Nucleus accumbens (tissue), 56 donors: ENCODE results near the gene OGFOD2.

ENCODE experiments used
- DNase-seq, 56 donors: peaks; one replicate each; lab custom pipeline; 2025; lab: John Stamatoyannopoulos, UW

The OGFOD2 gene

DNA sequence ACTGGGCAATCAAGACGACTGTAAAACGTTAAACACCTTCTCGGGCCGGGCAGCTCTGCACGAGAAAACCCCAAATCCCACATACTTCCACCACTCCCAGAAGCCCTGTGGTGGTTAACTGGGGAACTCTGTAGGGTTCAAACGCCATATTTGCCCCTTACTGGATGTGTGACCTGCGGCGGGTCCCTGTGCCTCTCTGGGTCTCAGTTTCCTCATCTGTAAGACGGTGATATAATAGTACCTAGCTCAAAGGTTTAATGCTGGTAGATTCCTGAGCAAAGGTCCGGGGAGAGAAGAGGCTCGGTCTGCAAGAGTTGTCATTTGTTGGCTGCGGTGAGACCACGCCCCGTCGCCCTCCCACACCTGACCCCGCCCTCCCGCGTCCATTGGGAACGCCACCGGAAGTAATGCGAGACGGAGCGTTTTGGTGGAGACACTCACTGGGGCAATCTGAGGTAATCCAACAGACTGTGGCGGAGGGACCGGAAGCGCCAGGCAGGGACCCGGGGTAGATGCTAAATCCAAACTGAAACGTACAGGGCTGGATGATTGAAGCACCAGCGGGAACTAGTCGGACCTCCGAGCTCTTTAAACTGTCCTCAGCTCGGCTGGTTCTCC, 661 bp upstream of the OGFOD2 start:
- peak; percentile 89 to 99 (median 97) for DNase-seq

DNA sequence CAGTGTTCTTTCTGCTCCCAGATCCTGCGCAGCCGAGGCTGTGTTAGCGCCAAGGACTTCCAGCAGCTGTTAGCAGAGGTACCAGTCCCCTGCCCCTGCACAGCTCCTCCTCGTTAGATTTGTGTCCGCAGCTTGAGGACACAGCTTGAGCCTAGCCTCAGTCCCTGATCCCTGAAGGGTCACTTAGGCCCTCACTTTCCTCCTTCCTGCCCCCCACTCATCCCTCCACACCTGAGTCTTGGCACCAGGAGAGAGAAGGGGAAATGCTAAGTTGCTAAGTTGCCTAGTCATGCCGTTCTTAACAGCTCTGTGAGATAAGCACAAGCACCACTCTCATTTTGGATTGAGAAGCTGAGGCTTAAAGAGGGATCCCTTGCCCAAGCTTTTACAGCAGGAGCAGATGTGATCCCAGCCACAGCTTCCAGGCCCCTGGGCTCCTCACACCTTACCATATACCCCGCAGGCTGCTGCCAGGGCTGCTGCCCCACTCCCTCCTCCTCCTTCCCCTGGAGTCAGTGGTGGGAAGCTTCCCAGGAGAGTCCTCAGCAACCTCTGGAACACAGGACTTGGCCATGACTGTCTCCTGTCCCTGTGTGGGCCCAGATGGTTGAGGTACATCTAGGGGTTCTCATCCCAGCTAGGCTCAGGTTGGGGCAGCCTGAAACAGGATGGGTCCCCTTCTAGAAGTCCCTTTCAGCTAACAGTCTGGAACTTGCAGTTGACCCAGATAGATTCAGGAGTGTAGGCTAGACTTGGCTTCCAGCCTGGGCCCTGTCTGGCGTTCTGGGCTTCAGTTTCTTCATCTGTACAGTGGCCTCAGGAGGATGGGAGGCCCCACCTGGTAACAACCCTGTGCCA, 975 bp downstream of the OGFOD2 start:
- no peak for DNase-seq

DNA sequence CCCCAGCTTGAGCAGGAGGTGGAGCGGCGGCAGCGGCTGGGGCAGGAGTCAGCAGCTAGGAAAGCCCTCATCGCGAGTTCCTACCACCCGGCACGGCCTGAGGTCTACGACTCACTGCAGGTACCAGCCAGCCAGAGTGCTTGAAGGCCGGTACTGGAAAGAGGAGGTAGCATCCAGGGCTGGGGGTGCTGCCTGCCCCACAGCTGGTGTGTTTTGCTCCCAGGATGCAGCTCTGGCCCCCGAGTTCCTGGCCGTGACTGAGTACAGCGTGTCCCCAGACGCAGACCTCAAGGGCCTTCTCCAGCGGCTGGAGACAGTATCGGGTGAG, 1.6 kb downstream of the OGFOD2 start:
- DNase-seq: no peak

DNA sequence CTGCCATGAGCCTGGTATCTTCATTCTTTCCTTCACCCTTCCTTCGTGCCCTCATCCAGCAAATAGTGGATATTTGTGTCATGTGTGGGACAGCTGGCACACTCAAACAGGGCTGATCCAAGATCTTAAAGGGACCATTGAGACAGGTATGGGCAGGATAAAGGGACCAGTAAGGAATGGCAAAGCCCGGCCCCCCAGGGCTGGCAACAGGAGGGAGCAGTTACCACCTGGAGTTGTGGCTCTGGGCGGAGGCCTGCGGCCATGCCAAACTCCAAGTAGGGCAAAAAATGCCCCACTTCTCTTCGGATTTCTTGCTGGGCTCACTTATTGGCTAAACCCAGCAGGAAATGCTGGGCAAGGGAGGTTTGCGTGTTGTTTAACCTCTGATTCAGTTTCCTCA, 2.1 kb downstream of the OGFOD2 start:
- DNase-seq: no peak

DNA sequence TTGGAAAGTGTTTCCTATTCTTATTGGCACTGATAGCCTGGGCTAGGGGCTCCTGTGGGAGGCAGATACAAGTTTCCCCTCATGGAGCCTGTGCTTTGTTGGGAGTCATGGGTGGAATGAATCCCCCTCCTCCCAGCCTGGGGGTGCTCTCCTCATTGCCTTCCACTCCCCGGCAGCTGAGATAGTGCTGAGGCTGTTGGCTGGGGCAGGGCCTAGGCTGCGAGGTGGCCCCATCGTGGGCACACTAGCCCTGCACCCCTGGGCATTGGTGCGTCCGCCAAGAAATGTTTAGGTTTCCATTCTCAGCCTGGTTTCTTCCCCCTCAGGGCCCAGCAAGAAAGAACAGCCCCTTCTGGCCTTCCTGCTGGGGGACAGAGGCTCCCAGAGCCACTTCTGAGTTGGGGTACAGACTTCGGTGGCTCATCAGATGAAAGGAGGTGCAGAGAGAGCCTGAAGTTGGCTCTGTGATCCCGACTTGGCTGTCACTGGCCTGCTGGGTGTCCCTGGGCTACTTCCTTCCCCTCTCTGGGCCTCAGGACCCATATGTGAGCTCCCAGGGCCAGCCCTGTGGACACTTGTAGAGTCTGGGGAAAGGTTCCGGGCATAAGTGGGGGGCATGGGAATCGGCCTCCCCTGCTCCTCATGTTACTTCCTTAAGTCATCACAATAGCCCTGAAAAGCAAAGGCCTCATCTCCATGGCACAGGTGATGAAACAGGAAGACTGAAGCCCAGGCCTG, 2.8 kb downstream of the OGFOD2 start:
- no peak for DNase-seq

DNA sequence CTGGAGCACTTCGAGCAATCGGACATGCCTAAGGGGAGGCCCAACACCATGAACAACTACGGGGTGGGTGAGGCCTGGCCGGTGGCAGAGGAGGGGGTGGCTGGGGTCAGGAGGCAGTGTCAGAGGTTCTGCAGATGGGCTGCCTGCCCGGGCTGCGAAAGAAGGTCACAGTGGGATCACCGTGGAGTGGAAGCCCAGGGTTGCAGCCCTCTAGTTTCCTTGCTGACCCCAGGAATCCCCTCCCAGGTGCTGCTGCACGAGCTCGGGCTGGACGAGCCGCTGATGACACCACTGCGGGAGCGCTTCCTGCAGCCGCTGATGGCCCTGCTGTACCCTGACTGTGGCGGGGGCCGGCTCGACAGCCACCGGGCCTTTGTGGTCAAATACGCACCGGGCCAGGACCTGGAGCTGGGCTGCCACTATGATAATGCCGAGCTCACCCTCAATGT, 3.5 kb downstream of the OGFOD2 start:
- no peak for DNase-seq

DNA sequence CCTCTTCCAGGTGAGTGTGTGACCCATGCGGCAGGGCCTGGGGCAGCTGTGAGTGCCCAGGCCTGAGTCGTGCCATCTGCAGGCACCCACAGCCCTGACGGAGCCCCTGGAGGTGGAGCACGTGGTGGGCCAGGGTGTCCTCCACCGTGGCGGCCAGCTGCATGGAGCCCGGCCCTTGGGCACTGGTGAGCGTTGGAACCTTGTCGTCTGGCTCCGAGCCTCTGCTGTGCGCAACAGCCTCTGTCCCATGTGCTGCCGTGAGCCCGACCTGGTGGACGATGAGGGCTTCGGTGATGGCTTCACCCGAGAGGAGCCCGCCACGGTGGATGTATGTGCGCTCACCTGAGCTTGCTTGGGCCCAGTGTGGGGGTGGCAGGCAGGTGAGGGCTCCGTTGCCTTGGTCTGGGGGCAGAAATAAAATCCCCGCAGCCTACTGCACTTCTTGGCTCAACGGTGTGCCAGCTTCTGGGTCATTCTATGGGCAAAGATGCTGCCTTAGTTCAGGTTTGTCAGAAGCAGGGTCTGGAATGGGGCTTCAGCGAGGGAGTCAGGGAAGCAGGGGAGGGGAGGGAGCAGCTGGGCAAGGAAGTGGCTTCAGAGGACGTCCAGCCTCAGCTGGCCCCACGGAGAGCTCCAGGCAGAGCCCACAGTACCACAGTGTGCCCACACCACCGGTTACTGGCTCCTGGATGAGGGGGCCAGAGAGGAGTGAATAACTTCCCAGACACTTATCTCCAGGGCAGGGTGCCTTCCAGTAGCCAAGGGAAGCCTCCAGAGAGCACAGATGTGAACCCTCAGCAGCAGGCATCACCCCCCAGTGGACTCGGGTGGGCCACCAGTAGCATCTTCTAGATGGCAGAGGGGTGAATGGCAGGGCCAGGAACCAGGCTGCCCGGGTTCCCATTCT, 4.2 kb downstream of the OGFOD2 start:
- no peak for DNase-seq

DNA sequence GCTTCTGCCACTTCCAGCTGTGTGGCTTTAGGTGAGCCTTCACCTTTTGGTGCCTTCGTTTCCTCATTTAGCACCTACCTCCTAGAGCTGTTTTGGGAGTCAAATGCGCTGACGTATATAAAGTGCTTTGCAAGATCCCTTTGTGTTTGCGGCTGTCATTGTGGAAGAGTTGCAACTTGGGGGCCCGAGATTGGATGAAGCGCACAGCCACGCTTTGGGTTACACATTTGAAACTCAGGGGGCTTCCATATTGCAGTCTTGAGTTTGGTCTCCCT, 4.8 kb downstream of the OGFOD2 start:
- no peak for DNase-seq

DNA sequence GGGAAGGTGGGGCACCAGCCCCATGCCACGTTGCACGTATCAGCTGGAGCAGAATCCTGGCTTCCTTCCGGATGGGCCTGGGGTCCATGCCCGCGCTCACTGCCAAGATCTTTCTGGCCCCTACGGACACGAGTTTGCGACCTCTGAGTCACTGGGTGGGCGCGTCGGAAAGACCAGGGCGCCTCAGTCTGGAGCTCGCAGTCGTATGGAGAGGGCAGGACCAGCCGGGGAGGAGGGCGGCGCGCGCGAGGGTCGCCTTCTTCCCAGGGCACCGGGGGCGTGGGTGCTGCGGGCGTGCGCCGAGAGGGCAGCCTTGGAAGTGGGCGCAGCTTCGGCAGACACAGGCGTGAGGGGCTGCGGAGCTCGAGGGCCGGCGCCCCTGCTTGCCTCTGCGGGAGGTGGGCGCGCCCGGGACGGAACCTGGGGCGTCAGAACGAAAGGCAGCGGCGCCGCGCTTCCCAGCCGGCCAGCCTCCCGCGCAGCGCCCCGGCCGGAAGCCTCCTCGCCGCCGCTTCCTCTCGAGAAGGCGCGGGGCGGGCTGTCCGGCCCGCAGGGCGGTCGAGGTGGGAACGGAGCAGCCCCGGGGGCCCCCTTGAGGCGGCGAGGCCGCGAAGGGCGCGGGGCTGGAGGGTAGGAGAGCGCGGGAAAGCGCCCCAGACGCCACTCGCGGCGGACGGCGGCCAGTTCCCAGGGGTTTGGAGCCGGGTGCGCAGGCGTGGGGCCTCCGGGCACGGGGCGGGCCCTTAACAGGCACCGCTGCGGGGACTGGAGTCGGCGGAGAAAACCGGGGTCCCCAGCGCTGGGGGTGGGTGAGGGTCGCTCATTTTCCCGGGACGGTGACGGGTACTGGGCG, 5.4 kb downstream of the OGFOD2 start, which contains the start of gene ARL6IP4:
ARL6IP4 (plus strand) TSS at position 499 of the 853 bp plus-strand sequence. CDS start 459 bp downstream, outside the sequence.
- DNase-seq: peak in 43 of 56 donors; percentile 27 to 77 (median 54)

DNA sequence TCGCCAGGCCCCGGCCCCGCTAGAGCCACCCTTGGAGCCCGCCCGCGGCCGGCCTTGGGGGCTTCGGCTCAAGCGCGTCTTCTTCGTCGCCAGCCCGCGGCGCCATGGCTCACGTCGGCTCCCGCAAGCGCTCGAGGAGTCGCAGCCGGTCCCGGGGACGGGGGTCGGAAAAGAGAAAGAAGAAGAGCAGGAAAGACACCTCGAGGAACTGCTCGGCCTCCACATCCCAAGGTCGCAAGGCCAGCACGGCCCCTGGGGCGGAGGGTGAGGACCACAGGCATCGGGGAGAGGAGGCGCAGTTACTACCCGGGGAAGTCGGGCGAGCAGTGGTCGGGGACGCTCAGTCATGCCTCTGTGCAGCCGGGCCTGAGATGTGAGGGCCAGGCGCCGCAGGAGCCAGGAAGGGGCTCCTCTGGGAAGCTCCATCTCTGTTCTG, 6.0 kb downstream of the OGFOD2 start:
- DNase-seq: peak in 9 of 56 donors; percentile 26 to 54 (median 48)

DNA sequence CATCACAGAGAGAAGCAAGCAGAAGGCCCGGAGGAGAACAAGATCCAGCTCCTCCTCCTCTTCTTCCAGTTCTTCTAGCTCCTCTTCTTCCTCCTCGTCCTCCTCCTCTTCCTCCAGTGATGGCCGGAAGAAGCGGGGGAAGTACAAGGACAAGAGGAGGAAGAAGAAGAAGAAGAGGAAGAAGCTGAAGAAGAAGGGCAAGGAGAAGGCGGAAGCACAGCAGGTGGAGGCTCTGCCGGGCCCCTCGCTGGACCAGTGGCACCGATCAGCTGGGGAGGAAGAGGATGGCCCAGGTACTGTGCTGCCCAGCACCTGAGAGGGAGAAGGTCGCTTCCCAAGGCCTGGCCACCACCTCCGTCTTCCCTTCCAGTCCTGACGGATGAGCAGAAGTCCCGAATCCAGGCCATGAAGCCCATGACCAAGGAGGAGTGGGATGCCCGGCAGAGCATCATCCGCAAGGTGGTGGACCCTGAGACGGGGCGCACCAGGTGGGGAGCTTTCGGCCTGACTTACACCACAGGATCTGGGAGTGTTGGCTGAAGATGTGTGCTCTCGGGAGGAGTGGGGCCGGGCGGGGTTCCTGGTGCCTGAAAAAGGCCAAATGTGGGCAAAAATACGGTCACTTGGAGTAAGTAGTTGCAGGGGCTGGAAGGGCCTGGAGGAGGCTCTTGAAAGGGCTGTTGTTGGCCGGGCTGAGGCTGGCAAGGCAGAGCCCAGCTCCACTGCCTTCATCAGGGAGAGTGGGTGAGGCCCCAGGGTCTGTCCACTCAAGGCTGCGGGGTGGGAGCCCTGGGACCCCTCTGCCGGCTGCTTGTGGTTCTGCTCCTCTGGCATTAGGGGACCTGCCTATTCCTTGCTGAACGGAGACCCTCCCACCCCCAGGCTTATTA, 6.8 kb downstream of the OGFOD2 start:
- DNase-seq: no peak

DNA sequence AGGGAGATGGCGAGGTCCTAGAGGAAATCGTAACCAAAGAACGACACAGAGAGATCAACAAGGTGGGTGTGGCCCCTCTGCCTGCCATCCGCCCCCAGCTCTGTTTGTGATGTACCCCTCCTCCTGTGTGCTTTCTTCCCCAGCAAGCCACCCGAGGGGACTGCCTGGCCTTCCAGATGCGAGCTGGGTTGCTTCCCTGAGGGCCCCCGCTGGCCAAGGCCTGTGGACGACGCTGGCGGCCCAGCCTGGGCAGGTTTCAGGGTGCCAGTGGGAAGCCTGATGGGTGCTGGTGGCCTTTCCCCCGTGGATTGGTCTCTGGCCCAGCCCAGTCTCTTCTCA, 7.4 kb downstream of the OGFOD2 start:
- DNase-seq: no peak

DNA sequence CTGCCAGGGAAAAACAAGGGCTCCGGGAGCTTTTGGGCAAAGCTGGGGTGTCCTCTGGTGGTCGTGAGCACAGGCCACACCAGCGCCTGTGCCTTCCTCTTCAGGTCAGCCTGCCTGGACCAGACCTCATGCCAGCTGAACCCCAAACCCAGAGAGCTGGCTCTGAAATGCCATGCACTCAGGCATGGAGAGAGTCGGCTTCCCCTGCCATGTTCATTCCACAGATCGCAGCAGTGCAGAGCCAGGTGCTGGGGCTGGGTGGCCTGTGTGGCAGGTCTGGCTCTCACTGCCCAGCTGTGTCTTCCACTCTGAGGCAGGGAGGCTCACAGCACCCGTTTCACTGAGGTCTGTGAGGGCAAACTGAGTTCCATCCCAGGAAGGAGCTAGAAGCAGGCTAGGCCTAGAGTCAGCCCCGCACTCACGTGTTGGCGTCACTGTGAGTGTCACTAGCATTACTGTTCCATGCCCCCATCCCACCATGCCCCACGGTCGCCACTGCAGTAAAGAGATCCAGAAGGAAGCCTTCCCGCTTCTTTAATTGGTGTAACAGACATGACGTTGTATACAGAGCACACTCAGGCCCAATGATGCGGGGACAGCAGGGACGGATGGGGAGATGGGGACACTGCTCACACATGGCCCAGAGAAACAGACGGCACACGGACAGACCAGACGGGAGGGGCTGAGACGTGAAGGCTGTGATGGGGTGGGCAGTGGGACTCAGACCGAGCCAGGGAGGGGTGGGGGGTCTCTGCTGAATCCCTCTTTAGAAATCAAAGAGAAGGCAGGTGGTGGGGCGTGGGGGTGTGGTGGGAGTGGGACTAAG, 8.1 kb downstream of the OGFOD2 start:
- no peak for DNase-seq

DNA sequence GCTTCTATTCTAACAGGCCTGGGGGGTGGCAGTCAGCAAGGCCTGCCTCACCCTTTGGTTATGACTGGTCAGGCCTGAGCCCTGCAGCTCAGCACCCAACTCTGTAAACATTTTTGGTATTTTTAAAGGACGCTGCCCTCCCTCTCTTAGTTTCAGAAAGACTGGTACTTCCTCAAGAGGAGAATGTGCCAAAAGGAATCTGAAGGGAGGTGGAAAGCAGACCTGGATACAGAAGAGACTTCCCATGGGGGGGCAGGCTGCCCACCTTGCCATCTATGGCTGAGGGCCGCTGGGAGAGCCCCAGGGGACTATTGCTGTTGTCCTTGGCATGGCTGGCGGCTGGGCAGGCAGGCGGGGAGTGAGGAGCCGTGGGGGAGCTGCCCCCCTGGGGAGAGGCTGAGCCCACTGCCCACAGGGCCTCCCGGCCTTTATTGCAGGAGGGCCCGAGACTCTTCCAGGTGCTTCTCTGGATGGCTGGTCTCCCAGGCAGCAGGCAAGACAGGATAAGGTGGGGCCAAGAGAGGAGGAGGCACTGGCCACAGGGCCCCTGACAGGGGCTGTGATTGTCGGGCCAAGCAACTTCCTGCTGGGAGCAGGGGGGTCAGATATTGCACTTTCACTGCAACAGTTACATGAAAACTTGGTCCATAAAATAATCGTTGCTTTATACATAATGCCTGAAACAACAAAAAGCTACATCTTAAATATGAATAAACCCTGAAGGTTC, 8.9 kb downstream of the OGFOD2 start:
- DNase-seq: peak in 3 of 56 donors; percentile 5 to 25 (median 23)

DNA sequence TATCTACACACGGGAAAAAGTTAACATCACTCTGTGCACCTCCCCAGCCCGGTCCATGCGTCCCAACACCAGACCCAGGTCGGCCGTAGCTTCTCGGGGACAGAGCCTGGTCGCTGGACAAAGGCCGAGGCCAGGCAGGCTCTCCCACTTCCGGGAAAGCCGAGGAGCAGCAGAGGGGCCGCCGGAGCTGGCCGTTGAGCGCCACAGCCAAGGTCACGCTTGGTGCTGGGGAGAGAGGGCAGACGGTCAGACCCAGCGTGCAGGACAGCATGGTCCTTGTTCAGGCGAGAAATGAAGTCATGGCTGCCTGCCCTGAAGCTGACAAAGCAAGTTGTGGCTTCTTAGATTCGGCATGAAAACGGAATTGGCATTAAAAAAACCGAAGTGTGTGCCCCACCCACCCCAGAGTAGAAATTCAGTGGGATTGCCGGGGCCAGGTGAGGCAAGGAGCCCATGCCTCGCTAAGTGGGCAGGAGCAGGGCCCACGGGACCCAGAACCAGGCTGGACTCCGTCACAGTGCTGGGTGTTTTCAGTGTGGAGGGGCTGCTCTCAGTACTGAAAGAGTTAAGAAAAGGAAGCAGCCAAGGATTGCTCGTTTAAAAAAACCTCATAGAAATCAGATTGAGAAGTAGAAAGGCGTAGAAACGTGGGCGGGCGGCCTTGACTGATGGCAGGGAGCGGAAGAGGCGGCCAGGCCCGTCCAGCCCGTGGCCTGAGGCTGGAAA, 9.7 kb downstream of the OGFOD2 start:
- DNase-seq: peak in 32 of 56 donors; percentile 11 to 58 (median 23)
